Embryonic facial prominence (tissue), 1 donor: ENCODE data around the gene KCTD1.
"Not testable (repeated sequence)": the region's sequence is repeated elsewhere in the genome, so short reads cannot be mapped to it uniquely, and the experiment has no call there.

Experiments
- DNase-seq: peaks from one replicate; pipeline ENCODE4 v3.0.0-alpha.2; 2016; ENCODE audit errors: extremely low spot score

KCTD1 gene

GRCh38 chr18:26458526-26459232 is 89.7 kb downstream of the KCTD1 start:
- DNase-seq = no peak

GRCh38 chr18:26457611-26458353 is 90.6 kb downstream of the KCTD1 start:
- DNase-seq = no peak

GRCh38 chr18:26457195-26457594 is 91.2 kb downstream of the KCTD1 start:
- DNase-seq = no peak

- no peak for DNase-seq
Measured at GRCh38 chr18:26456070-26456491, 92.3 kb downstream of the KCTD1 start.

GRCh38 chr18:26455639-26456038 is 92.7 kb downstream of the KCTD1 start:
- DNase-seq = no peak

GRCh38 chr18:26454616-26455015 is 93.7 kb downstream of the KCTD1 start:
- DNase-seq = no peak

- no peak for DNase-seq
Measured at GRCh38 chr18:26454192-26454591, 94.2 kb downstream of the KCTD1 start.

- DNase-seq = no peak
Measured at GRCh38 chr18:26453386-26453901, 94.9 kb downstream of the KCTD1 start.

- no peak for DNase-seq
Measured at GRCh38 chr18:26450989-26451682, 97.2 kb downstream of the KCTD1 start.

GRCh38 chr18:26448714-26449159 is 99.6 kb downstream of the KCTD1 start:
- DNase-seq = no peak

GRCh38 chr18:26443853-26444252 is 104.5 kb downstream of the KCTD1 start:
- DNase-seq = no peak

- DNase-seq = no peak
Measured at GRCh38 chr18:26442126-26442525, 106.2 kb downstream of the KCTD1 start.

- no peak for DNase-seq
Measured at GRCh38 chr18:26440644-26441043, 107.7 kb downstream of the KCTD1 start.

- no peak for DNase-seq
Measured at GRCh38 chr18:26439537-26439936, 108.8 kb downstream of the KCTD1 start.

- DNase-seq = no peak
Measured at GRCh38 chr18:26438980-26439379, 109.4 kb downstream of the KCTD1 start.

- DNase-seq = not testable (repeated sequence)
Measured at GRCh38 chr18:26437634-26438033, 110.7 kb downstream of the KCTD1 start.

GRCh38 chr18:26436176-26437051 is 111.9 kb downstream of the KCTD1 start:
- DNase-seq = no peak

- no peak for DNase-seq
Measured at GRCh38 chr18:26435415-26436095, 112.8 kb downstream of the KCTD1 start.

GRCh38 chr18:26434887-26435286 is 113.5 kb downstream of the KCTD1 start:
- no peak for DNase-seq

GRCh38 chr18:26432651-26433424 is 115.5 kb downstream of the KCTD1 start:
- no peak for DNase-seq
